NK-92 (cell line): ENCODE data around the gene RABAC1.
A peak's percentile ranks its signal among the peaks of the same experiment; 100 is the strongest.
"Not testable (repeated sequence)": the region's sequence is repeated elsewhere in the genome, so short reads cannot be mapped to it uniquely, and the experiment has no call there.

ENCODE experiments used
- DNase-seq: peaks from one replicate; lab custom pipeline; 2025; ENCODE audit not compliant: unreplicated experiment; lab: John Stamatoyannopoulos, UW

The RABAC1 gene

DNA sequence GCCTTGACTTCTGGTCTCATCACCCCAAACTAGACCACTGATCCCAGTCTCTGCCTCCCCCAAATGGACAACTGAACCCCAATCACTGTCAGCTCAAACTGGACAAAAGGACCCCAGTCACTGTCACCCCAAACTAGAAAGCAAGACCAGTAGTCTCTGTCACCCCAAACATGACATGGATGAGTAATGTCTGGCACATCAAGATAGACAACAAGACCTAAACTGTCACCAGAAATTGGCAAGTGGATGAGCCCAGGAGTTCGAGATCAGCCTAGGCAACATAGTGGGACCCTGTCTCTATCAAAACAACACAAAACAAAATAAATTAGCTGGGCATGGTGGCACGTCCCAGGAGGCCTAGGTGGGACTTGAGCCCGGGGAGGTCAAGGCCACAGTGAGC, 12.0 kb downstream of the RABAC1 start:
- no peak for DNase-seq

DNA sequence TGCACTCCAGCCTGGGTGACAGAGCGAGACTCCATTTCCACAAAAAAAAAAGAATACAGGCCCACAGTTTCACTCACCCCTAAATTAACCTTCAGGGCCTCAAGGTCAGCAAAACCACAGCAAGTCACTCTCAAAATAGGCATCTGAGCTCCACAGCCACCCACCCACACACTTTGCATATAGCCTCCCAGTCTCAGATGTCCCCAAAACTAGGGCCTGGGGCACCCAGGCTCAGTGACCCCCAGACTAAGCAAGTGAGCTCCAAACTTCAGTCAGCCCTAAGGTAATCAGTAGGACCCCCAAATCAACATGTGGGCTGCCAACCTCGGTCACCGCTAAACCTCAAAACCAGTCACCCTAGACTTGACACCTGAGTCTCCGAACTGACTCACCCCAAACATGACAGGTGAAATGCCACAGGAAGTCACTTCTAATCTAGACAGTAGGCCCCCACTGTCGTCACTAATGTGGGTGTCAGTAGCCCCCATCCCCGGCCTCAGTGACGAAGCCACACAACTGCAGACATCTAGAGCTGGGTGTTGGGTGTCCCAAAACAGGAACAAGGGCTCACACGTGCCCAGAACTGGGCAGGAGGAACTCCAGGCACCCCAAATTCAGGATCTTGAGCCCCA, 13.9 kb downstream of the RABAC1 start:
- peak; percentile 45 for DNase-seq

DNA sequence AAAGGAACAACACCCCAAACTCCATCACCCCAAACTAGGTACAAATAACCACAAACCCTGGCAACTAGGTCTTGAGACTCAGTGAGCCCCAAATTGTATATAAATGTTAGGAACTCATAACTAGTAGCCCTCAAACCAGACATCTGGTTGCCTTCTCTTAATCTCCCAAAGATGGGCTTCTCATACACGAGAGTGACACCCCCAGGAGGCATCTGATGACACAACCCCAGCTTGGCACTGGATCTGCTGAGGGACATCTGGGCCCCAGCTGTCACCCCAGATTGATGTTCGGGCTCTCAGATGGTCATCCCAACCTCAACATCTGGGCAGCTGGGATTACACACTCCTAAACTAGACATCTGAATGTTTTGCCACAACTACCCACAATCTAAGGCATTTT, 14.8 kb downstream of the RABAC1 start:
- no peak for DNase-seq

DNA sequence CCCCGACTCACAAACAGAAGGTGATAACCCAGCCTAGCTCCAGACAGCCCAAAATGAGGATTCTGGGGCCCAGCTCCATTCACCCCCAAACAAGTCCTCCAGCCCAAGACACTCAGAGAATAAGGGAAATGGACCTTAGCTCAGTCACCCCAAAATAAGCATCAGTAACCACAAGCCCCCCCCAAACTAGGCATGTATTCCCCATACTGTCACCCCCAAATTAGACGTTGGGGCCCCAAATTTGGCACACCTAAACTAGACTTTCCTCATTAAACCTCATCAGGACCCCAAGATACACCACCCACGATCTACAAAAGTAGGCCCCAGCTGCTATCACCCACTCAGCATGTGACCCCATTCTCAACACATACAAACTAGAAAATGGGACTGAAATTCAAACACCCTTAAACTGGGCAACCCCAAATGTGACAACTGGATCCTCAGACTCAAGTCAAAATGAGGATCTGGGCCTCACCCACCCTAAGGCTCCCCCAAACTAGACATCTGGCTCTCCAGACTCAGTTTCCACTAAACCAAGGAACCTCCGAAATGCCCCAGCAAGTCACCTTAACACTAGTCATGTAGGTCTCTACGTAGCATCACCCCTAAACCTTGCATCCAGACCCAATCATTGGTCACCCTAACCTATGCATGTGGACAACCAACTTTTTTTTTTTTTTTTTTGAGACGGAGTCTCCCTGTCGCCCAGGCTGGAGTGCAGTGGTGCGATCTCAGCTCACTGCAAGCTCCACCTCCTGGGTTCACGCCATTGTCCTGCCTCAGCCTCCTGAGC, 17.5 kb downstream of the RABAC1 start:
- no peak for DNase-seq

DNA sequence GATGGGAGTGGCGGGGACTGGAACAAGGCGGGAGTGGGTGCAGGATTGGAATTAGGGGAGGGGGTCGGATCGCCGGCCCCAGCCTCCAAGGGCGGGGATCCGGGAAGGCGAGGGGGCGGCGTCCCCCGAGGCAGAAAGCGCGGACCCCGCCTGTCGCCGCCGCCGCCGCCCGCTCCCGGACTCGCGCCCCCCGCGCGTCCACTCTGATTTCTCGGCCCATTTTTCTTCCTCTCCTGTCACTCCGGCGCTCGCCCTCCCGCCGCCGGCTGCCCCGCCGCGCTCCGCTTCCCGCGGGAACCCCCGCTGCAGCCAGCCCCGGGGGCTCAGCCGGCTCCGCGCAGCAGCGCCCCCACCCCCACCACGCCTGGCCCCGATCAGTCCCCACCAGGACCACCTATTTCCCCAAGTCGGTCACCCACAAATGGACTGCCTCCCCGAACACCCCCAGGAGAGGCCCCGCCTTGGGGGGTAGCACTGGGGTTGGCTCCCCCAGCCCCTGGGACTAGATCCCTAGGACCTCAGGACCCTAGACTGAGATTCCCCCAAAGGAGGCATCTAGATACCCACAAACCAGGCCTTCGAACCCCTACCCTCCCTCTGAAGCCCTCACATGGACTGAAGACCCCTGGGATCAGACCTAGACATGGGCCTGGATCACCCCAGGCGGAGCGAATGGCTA, 18.3 kb downstream of the RABAC1 start:
- no peak for DNase-seq

DNA sequence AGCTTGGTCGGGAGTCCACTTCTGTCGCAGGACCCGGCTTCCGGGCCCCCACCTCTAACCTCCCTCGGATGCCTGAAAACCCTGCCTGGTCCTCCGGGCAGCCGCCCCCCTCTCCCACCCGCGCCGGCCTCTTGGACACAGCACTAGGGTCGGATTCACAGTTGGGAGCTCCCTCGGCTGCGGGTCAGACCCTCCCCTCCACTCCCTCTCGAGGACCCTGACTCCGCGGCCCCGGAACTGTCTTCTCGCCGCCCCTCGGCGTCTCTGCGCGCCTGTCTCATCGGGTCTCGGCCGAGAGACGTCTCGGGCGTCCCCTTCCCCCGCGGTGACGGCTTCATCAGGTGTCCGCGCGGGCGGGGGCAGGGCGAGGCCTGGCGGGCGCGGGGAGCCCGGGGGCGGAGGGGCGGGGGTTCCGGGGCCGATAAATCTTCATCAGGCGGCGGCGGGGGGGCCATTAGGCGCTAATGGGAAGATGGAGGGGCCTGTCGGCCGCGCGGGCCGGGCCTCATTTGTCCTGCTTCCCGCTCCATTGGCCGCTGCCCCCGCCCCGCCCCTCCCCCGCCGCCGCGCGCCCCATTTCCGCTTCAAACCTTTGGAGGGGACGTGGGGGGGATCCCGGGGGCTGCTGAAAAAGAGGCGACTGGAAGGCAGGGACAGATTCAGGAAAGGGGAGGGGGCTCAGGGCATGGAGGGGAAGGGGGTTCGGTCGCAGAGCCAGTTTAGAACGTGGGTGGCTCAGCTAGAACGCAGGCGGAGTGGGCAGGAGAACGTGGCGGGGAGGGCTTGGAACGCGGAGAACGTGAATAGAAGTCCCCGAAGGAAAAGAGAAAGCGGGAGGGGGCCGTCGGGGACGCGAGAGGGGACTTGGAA, 19.0 kb downstream of the RABAC1 start:
- DNase-seq: no peak

DNA sequence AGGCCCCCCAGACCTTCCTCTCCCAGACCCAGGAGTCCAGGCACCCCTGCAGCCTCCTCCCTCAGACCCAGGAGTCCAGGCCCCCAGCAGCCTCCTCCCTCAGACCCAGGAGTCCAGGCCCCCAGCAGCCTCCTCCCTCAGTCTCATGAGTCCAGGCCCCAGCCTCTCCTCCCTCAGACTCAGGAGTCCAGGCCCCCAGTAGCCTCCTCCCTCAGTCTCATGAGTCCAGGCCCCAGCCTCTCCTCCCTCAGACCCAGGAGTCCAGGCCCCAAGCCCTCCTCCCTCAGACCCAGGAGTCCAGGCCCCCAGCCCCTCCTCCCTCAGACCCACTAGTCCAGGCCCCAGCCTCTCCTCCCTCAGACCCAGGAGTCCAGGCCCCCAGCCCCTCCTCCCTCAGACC, 19.9 kb downstream of the RABAC1 start:
- not testable (repeated sequence) for DNase-seq

DNA sequence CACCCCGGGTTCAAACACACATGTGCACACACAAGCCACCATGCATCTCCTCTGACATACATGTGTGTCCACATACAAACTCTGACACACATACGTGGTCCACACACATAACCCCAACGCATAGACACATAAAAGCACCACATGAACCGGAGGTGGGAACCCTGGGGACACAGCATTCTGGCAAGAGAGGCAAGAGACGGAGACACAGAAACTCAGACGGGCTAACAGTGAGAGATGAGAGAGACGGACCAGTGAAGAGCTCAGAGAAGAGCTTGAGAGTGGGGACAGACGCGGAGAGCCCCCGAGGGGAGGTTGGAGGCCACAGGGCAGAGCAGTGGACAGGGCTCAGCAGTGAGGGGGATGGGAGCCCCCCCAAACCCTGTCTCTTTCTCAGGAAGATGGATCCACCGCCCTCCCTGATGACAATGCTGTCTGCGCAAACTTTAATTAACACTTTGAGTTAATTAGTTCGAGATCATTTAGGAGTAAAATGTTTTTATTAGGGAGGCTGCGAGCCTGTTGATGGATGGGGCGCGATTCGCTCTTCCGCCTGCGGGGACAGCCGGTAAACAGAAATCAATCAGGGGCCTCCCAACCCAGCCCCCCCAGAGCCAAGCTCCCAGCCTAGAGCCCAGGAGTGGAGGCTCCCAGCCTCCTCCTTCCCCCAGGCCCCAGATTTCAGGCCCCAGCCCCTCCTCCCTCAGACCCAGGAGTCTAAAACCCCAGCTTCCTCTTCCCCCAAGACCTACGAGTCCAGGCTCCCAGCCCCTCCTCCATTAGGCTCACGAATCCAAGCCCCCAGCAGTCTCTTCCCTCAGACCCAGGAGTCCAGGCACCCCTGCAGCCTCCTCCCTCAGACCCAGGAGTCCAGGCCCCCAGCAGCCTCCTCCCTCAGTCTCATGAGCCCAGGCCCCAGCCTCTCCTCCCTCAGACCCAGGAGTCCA, 21.3 kb downstream of the RABAC1 start:
- no peak for DNase-seq

DNA sequence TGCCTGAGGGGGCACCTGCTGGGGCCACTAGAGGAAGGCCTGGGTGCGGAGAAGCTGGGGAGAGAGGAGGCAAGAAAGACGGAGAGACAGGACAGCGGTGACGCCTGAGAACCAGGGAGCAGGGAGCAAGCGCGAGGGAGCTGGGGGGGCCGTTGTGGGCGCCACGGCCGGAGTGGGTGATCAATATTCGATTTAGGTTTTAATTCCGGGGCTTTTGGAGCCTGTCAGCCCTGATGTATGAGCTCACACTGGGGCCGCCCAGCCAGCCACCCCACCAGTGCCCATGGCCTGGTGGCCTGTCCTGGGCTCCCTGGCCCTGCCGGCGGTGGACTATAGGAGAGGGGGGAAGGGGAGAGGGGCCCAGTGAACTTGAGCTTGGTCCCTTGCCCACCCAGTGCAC, 22.2 kb downstream of the RABAC1 start:
- DNase-seq: no peak

DNA sequence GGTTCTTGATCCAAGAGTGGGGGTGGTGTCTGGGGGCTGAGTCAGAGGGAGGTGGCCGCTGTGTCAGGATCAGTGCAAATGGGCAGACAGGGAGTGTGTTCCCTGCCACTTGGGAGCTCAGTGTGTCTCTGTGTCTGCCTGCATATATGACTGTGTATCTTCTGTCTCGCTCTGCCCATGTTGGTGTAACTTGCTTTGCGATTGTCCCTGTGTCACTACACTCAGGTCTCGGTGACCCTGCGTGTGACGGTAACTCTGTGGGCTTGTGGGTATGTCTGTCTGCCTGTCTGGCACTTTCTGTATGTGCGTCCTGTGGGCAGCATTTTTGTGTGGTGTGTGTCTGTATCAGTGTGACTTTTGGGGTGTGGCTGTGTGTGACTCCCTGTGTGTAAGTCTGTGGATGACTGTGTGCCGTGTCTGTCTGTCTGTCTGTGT, 22.7 kb downstream of the RABAC1 start:
- DNase-seq: no peak

DNA sequence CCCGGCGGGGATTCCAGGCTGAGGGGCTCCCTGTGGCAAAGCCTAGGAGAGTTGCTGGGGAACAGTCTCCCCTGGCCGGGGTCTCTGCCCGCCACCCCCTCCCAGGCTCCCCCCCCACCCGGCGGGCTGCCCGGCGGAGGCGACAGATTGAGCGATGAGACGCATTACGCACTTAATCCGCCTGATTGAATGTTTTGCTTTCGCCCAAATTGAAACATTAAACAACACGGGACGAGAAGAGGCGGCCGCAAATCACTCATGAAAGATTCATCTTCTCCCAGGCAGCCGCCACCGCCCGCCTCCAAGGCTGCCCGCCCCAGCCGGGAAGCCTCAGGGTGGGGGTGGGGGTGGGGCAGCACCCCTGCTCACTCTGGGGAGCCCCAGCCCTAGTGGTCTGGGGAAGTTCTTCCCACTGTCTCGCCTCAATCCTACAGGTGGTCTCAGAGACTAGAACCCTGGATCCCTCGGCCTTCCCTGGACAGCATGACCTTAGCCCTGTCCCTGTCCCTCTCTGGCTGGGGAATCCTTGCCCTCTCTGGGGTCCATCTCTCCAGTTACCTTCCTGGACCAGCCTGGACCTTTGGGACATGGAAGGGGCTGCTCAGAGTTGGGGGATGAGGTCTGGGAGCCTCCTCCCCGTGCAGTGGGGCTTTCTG, 23.2 kb downstream of the RABAC1 start:
- DNase-seq: no peak

DNA sequence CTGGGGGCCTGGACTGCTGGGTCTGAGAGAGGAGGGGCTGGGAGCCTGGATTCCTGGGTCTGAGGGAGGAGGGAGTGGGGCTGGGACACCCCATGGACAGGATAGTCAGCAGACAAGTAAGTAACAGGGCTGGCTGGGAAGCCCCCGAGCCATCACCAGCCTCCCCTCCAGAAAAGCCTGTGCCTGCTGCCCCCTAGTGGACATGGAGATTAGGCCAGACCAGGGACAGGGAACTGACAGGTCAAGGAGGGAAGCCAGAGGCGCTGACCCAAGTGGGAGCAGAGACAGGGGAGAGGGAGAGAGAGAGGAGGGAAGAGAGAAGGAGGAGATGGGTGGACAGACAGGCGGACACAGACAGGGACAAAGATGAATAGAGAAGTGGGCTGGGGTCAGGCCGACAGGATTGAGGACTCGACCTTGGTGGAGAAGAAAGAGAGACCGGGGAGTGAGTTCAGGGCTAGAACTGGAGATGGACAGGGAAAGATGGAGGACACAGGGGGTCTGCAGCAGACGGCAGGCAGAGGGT, 24.2 kb downstream of the RABAC1 start:
- no peak for DNase-seq

DNA sequence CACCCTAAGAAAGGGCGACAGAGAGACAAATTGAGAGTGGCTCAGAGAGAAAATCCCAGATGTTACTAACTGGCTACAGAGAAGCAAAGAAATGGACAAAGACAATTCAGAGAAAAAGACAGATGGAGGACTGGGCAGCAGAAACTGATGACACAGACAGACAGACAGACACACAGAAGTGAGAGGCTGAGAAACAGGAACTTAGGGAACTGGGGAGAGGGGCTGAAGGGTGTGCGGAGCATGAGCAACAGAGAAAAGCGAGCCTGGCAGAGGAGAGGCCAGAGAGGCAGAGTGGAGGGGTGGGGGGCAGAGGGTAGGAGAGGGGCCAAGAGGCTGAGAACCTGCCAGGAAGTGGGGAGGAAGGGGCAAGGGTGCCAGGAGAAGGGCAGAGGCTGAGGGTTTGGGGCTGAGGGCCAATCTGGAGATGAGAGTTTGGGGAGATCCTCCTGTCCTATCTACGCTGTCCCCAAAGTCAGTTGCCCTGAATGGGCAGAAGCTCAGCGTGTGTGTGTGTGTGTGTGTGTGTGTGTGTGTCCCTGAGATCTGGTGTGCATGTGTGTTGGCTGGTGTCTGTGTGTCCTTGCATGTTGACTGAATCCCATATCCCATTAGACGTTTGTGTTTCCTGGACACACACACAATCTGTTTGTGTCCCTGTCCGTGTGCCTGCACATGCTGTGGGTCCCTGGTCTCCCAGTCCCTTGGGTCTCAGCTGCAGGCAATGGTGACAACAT, 25.3 kb downstream of the RABAC1 start:
- DNase-seq: no peak

DNA sequence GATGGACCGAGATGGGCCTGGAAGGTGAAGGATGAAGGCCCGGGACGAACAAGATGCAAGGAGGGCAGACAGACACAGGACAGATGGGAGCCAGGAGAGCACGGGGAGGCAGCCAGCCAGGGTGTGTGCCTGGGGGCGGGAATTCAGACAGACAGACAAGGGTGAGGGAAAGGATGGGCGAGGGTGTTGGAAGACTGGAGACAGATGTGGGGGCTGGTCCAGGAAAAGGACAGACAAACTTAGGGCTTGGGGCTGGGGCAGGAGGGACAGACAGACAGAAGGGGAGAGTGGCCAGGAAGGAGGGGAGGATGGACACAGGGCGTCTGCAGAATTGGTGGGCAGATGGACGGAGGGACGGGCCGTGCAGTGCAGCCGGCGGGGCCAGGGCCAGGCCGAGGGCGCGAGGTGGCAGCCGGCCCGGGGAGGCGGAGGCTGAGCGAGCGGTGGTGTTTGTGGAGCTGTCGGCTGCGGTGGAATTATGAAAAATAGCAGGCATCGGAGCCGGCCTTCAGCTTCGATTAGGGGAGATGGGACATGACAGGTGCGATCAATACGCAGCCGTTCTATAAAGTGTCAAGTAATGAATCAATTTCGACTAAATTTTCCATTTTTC, 26.3 kb downstream of the RABAC1 start:
- DNase-seq: no peak

DNA sequence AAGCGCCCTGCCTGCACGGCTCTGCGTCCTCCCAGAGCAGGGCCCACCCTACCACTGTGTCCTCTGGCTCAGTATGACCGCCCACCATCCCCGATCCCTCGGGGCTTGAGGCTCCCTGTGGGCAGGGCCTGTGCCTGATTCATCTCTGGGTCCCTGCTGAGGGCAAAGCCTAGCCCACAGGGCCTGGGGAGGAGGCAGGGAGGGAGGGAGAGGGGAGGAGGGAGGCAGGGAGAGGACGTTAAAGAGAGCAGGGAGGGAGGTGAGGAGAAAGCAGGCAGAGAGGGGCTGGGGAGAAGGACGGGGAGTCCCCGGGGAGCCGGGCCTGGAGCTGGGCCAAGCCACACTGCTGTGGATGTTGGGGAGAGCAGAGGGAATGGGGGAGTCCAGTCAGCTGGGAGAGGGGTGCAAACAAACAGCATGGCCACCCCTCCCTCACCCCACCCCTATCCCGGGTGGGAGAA, 26.8 kb downstream of the RABAC1 start:
- DNase-seq: no peak

DNA sequence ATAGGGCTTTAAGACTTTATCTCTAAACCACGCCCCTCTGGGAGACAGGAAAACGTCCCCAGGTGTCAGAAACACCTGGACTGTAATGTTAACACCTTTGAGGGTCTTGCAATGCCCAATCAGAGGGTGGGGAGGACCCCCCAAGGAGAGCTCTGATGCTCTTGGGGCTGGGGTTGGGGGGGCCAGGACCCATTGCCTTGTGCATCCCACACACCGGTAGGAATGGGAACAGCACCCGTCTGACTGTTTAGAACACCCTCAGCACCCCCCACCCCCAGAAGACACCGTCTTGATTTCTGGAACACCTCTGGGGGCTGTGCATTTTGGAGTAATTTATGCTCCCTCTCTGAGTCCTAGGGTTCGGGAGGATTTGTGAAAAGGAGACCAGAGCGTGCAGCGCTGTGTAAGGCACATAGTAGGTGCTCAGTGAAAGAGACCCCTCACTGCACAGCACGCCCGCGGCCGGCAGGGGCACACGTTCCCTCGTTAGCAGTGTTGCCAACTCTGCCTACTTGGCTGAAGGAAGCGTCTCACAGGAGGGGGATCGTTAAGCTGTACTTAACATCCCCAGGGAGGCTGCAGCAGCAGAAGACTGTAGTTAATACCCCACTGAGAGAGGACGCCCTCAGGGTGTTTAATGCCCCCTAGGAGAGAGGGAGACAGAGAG, 28.1 kb downstream of the RABAC1 start:
- no peak for DNase-seq

DNA sequence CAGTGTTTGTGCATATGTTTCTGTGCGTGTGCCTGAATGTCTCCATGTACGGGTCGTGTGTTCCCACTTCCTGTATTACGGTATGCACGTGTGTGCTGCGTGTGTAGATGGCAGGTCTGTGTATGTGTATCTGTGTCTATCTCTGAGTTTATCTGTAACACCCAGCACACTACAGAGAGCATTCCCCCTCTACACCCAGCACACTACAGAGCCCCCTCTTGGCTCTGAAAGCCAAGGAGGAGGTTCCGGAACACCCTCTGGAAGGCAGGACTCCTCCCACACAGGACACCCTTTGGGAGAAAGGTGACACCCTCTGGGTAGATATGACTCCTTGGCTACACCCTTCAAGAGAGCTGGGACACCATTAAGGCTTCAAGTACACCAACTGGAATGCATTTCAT, 28.8 kb downstream of the RABAC1 start:
- no peak for DNase-seq
